Measurements from ENCODE around the gene EIF2D. TPM values are rescaled to one million over a fixed set of nuclear protein-coding genes. Genes with fewer than 3 reads are reported as not detected.
A peak's percentile ranks its signal among the peaks of the same experiment; 100 is the strongest.
"Not testable (repeated sequence)": the region's sequence is repeated elsewhere in the genome, so short reads cannot be mapped to it uniquely, and the experiment has no call there.

The EIF2D gene
- total and polyA plus RNA-seq, 2 of the 13 experiments (the other 11 are each of a cell fraction or from before 2014, with no cell fraction given) = 45.1 to 64.9 TPM

- no peak for TF ChIP-seq ZHX1 (CRISPR knock-in tag; IDR thresholded peaks at IDR 0.05; ENCODE audit: low read depth)
Measured at GRCh38 chr1:206631085-206631509, 18.8 kb upstream of the EIF2D start (continued).

- CTCF ChIA-PET (ENCODE audit: low intra/inter-chr PET ratio, low total read pairs) = no interaction called here
- 0% methylated on average over 1 of the region's 1 CpG for WGBS (ENCODE audit: low lambda C conversion rate)
Measured at GRCh38 chr1:206628916-206629315, 16.7 kb upstream of the EIF2D start.

GRCh38 chr1:206626396-206626795 lies 14.1 kb upstream of the EIF2D start:
- H3K4me3 ChIP-seq (replicated peaks in 1 of 3; ENCODE audit: insufficient read depth in 1 of 3, low read depth in 2 of 3, low read length in 3 of 3); H3K36me3 ChIP-seq (replicated peaks in 1 of 2; ENCODE audit: control insufficient read depth in 1 of 2, insufficient read depth in 2 of 2, low read length in 2 of 2); H3K4me1 ChIP-seq (ENCODE audit: insufficient read depth, low read length); H3K9ac ChIP-seq (ENCODE audit: insufficient read depth, low read depth, low read length); H2AFZ ChIP-seq (ENCODE audit: low read length); DNase-seq (ENCODE audit: low spot score); H3K79me2 ChIP-seq (ENCODE audit: insufficient read depth, low read length); CTCF ChIA-PET (ENCODE audit: low intra/inter-chr PET ratio, low total read pairs); H3K27ac ChIP-seq (ENCODE audit: extremely low read length, insufficient read depth, low read length); ATAC-seq; H3K9me3 ChIP-seq (ENCODE audit: low read length); H3K4me2 ChIP-seq (ENCODE audit: low read depth, low read length); H4K20me1 ChIP-seq (ENCODE audit: insufficient read depth, low read length); FAIRE-seq; POLR2A ChIA-PET; BruUV-seq (replicated peaks); intact Hi-C loops (cut with micrococcal nuclease; ENCODE audit: unreplicated experiment): not testable (repeated sequence)
- H3K27me3 ChIP-seq (ENCODE audit: control insufficient read depth in 1 of 2, insufficient read depth in 2 of 2, low read length in 2 of 2) = peaks cover 0 to 20% of the 10 kb centered on the region in 2 experiments; a peak in 2 of 5 replicates
- in situ Hi-C loops (cut with HindIII; ENCODE audit: extremely low pct_ligation_motif_present, low pct_unique_long_range_greater_than_20kb) = loop anchor here (25.0 kb wide), 1 partner anchor 286 kb away; the partner anchor contains the start of gene FCMR
- 5% methylated on average over 2 of the region's 2 CpGs for WGBS (ENCODE audit: low lambda C conversion rate)

More at GRCh38 chr1:206628916-206629315, 16.7 kb upstream of the EIF2D start:
- no TSS peak for BruUV-seq (replicated peaks)
- intact Hi-C loops (cut with micrococcal nuclease; ENCODE audit: unreplicated experiment) (no loop called here), in situ Hi-C loops (cut with HindIII; ENCODE audit: extremely low pct_ligation_motif_present, low pct_unique_long_range_greater_than_20kb) (loop anchor here (25.0 kb wide), 1 partner anchor 283 kb away; the partner anchor contains the start of gene FCMR)
- no peak overlapping the region for H3K4me3 ChIP-seq (replicated peaks in 1 of 3; ENCODE audit: insufficient read depth in 1 of 3, low read depth in 2 of 3, low read length in 3 of 3)
- ATAC-seq (no peak), DNase-seq (ENCODE audit: low spot score) (no peak), FAIRE-seq (no peak)
- no peak overlapping the region for H3K4me2 ChIP-seq (ENCODE audit: low read depth, low read length)
- H3K36me3 ChIP-seq (replicated peaks in 1 of 2; ENCODE audit: control insufficient read depth in 1 of 2, insufficient read depth in 2 of 2, low read length in 2 of 2) = no peaks in the 10 kb centered on the region
- H3K79me2 ChIP-seq (ENCODE audit: insufficient read depth, low read length) = no peaks in the 10 kb centered on the region
- H3K9me3 ChIP-seq (ENCODE audit: low read length) = no peaks in the 10 kb centered on the region
- POLR2A ChIA-PET = no interaction called here
- TF ChIP-seq TP53 (CRISPR knock-in tag; conservative IDR thresholded peaks at IDR 0.05) = no peak
- TF ChIP-seq MAFF (IDR thresholded peaks at IDR 0.05; ENCODE audit: low read depth, low read length) = peak; percentile 78
- TF ChIP-seq MAFK (conservative IDR thresholded peaks at IDR 0.05 in 1 of 2, IDR thresholded peaks at IDR 0.05 in 1 of 2; ENCODE audit: low read length in 2 of 2) = peak; percentile 79 to 88
- TF ChIP-seq ARID3A (IDR thresholded peaks at IDR 0.05; ENCODE audit: low read depth, low read length) = no peak
- no peak overlapping the region for H2AFZ ChIP-seq (ENCODE audit: low read length)
- H3K4me1 ChIP-seq (ENCODE audit: insufficient read depth, low read length) = peaks cover 7% of the 10 kb centered on the region
- no peak overlapping the region for H3K27ac ChIP-seq (ENCODE audit: extremely low read length, insufficient read depth, low read length)
- peaks cover 0 to 23% of the 10 kb centered on the region in 2 experiments; a peak in 3 of 5 replicates for H3K27me3 ChIP-seq (ENCODE audit: control insufficient read depth in 1 of 2, insufficient read depth in 2 of 2, low read length in 2 of 2)
- no peaks in the 10 kb centered on the region for H4K20me1 ChIP-seq (ENCODE audit: insufficient read depth, low read length)
- H3K9ac ChIP-seq (ENCODE audit: insufficient read depth, low read depth, low read length) = no peak overlapping the region
